GM18507 (cell line): ENCODE data around the gene PA2G4.

Experiments
- DNase-seq: peaks from one replicate; pipeline ENCODE4 v3.0.0; 2011; ENCODE audit warnings: low read depth; ENCODE audit not compliant: insufficient read length; ENCODE audit errors: extremely low spot score
- FAIRE-seq: peaks from 2 replicates; lab custom pipeline; 2011; peaks lifted over from hg19 to GRCh38; lab: Jason Lieb, UNC

The PA2G4 gene

DNA sequence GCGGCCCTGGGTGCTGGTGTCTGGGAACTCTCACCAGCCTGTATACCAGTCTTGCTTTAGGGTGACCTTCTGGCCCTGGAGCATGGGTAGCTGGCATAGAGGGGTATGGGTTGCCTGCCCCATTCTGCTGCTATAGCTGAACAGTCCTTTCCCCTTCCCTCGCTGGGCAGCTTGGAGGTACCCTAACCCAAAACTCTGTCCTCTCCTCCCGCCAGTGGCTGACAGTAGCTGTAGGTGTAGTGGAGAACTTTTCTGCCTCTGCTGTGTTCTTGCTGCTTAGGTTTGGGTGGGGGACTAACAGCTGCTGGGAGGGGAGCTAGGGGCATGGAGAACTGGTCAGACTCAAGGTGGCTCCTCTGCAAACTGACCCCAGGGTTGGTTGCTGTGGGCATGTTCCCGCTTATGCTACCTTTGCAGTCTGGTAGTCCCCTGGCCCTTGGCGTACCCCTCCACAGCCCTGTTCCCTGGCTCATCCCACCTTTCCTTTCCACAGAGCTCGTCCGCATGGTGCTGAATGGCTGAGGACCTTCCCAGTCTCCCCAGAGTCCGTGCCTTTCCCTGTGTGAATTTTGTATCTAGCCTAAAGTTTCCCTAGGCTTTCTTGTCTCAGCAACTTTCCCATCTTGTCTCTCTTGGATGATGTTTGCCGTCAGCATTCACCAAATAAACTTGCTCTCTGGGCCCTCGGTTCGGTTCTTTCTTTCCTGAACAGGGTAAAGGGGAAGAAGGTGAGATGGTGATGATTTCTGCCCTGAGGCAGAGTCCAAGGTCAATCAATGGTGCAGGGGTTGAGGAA is 56.7 kb downstream of the PA2G4 start:
- FAIRE-seq: no peak

DNA sequence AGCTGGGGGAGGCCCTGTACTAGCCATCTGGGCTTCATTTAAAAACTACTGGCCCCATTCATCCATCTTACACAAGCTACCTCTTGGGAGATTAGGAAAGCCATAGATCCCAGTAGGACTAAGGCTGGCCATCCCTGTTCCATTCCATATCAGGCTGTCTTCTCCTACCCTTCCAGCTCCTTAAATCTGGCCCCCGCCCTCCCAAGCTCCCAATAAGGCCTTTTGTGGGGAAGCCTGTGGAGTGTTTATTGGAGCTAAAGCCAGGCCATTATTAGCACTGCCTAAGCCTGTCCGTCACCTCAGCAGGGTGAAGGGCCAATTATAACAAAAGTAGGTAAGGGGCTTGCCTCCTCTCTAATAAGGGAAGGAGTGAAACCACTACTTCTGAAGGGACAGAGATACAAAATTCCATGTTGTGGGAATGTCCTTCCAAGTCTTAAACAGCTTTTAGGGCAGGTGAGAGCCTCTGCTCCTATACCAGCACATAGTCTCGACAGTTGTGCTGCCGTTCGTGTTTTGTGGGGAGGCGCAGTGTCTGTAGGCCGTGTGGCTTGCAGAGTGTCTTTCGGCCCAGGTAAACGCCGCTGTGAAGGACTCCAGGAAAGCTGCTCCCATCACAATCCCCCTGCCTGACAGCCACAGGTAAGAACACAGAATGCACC is 57.5 kb downstream of the PA2G4 start:
- no peak for FAIRE-seq

More for the DNA sequence above, 56.7 kb downstream of the PA2G4 start:
- no peak for DNase-seq

DNA sequence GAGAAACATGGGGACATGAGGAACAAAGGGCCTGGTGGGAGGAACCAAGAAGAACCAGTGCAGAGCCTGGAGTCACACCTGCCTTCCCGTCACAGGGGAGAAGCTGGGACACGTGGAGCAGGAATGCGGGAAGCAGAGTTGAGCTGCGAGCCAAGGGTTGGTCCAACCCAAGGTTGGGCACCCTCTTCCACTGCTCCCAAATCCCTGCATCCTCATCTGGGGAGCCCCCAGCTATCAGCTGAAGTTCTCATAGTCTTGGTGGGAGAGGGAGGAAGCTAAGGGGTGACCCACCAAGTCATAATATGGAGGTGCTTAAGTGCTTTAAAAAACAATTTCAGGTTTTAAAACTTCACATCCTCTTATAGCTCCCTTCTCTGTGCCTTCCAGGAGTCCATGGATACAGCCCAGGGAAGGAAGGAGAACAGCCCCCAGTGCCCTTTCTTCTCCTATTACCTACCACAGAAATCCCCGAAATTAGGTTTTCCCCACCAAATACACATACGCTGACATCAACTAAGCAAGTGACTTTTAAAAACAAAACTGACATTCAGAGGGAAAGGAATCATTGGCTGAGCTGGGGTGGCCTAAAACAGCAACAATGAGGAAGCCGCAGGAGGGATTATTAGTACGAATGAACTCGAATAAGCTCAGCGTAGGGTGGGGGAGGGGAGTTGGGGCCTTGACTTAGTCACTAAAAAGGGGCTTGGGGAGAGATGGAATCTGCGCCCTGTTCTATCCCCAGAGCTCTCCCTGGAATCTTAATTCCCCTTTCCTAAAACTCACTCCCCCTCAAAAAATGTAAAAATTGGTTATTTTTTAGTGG is 58.3 kb downstream of the PA2G4 start:
- no peak for DNase-seq

More for the DNA sequence above, 57.5 kb downstream of the PA2G4 start:
- no peak for DNase-seq

More for the DNA sequence above, 58.3 kb downstream of the PA2G4 start:
- no peak for FAIRE-seq
